HG03064 (cell line): ENCODE results near the gene CSN2.

Source experiments
- ATAC-seq: cut with Tn5 transposase; IDR thresholded peaks from one replicate; pipeline ENCODE4 v1.9.1; 2021; ENCODE audit warnings: low read depth; ENCODE audit not compliant: unreplicated experiment

The CSN2 gene

DNA sequence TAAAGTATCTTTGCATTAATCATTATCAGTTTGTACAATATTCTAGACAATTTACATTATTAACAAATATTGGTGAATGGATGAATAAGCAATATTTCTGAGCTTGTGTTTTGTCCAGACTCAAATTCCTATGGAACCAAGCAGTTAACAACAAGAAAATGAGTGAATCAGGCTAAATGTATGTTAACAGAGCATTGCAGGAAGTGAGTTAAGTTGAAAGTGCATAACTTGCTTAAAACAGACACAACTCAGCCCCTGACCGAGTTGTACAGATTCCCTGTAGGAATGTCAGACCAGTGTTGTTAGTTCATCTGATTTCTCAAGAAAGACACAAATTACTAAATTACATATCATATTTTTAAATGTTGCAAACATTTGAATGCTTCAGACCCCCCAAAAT, 58.4 kb downstream of the CSN2 start:
- no peak for ATAC-seq
